Measurements from ENCODE around the gene ERGIC1.
"Not testable (repeated sequence)": the region's sequence is repeated elsewhere in the genome, so short reads cannot be mapped to it uniquely, and the experiment has no call there.

ERGIC1 gene

DNA sequence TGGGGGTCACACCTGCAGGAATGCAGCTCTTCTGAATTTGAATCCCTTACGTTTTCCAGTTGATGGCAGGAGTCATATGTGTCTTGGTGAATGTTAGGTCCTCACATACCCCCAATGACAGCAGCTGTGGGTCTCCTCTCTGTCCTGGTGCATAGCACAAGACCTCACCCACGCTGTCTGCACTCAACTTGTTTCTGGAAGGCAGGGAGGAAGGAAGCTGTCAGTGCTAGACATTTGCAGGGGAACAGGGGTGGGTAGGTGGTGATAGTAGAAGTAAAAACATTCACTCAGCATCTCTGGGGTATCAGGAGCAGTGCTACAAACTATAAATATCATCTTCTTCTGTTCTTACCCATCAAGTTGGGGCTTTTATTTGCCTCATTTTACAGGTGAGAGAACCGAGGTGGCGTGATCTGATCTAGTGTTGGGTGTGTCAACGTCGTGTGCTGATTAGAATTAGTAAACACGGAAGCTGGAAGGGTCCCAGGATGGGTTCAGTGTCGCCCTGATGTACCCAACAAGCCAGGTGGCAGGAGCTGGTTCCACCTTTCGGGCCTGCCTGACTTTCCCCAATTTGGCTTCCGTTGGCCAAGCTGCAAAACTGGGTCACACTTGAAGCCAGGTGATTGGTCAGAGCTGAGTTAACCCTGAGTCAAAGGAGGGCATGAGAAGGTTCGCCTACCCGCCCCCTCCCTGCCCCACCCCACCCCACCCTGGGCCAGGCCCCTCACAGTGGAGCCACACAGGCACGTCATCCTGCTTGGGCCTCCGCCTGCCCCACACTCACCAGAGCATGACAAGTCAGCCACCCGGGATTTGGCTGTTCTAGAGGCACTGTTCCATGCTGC, 15.8 kb downstream of the ERGIC1 start:
- no peak for FAIRE-seq

DNA sequence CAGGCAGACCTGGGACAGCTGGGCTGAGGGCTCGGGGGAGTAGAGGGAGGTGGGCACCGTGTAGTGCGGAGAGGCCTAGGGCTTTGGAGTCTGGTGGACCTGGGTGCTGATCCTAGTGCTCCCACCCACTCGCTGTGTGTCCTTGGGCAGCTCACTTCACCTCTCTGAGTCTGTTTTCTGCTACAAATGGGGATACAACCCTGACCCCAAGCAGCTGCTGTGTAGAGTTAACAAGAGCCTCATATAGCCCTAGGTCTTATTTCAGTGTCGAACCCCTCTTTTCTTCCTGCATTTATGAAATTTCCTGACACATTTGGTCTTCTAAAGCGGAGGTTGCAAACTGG, 16.4 kb downstream of the ERGIC1 start:
- no peak for FAIRE-seq

DNA sequence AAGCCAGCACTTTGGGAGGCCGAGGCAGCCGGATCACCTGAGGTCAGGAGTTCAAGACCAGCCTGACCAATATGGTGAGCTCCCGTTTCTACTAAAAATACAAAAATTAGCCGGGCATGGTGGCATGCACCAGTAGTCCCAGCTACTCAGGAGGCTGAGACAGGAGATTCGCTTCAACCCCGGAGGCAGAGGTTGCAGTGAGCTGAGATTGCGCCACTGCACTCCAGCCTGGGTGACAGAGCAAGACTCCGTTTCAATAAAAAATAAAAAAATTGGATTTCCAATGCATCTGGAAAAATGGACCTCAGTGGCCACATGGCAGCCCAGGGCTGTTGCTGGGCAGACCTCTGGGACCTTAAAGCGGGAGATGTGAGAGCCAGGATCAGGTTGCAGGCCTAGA, 17.2 kb downstream of the ERGIC1 start:
- FAIRE-seq: not testable (repeated sequence)

DNA sequence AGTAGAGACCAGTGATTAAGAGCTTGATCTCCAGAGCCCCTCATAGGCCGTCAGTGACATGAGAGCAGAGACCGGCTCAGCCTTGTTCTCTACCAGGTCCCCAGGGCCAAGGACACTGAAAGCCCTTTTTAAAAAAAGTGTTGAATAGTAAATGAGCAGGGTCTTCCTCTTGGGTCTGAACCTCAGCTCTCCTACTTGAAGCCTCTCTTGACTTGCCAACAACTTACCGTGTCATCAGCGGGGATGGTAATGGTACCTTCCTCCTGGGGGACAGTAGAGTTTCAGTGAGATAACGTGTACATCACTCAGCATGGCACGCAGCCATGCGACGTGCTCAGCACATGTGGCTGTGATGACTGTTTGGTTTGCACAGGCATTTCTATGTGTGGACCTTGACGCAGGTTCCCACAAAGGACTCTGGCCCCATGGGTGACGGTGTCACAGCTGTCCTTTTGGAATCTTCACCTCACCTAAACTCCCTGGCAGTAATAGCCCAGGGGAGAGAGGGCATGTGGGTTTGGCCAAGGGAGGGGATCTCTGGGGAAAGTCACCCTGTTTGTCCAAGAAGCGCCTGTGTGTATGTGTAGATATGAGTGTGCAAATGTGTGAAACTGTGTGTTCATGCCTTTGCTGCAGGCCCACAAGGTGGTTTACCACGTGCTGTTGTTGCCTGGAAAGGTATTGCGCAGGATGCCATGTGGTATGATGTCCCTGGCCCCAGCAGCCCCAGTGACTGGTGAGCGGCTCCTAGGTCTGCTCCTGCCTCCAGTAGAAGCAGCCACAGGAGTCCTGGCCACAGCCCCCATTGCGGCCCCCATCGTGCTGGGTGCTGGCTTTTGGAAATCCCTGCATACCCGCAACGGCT, 18.7 kb downstream of the ERGIC1 start:
- FAIRE-seq: no peak

- FAIRE-seq: no peak
These were observed 19.4 kb downstream of the ERGIC1 start for GRCh38 chr5:172853355-172853975.

GRCh38 chr5:172854451-172854871, 20.4 kb downstream of the ERGIC1 start:
- FAIRE-seq: no peak

DNA sequence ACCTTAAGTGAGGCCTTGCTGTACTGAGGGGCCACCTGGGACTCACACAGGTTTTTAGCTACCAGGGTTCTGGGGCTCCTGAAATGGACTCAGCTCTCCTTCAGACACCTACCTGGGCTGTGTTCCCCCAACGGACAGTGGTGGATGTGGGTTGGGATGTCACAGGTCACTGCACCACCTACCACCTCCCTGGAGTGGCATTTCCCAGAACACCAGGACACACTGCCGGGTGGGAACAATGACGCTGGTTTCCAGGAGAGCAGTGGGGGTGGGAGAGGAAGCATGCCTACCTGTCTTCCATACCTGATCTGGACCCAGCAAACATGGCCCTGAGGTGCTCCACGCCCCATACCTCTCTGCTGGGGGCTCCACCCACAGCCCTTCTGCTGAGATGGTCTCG, 20.9 kb downstream of the ERGIC1 start:
- no peak for FAIRE-seq

DNA sequence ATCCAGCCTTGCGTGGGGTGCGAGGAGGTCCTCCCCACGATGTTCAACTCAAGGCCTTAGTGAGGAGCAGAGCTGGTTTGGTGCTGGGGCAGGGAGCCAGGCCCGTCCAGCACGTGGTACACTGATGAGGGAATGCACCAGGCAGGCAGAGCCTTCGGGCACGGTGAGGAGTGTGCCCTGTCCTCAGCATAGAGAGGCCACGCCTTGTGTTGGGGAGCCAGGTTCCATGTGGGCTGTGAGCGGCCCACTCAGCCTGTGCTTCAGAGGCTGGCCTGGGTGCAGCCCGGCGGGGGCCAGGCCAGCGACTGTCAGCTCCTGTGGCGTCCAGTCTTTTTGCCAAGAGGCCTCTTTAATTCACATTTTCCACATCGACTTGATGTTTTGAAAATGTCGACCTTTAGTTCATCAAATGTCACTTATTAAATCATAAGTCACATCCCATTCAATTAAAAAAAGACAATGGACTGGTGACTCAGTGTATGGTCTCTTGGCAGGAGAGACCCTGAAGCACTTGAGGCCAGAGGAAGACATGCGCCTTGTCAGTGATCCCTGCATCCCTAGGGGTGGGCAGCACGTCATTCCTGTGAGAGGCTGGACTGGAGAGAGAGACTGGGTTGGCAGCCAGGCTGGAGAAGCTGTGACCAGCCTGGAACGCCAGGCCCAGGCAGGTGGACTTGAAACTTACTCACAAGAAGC, 21.7 kb downstream of the ERGIC1 start:
- no peak for FAIRE-seq

- no peak for FAIRE-seq
These were observed 22.3 kb downstream of the ERGIC1 start for GRCh38 chr5:172856336-172856735.

DNA sequence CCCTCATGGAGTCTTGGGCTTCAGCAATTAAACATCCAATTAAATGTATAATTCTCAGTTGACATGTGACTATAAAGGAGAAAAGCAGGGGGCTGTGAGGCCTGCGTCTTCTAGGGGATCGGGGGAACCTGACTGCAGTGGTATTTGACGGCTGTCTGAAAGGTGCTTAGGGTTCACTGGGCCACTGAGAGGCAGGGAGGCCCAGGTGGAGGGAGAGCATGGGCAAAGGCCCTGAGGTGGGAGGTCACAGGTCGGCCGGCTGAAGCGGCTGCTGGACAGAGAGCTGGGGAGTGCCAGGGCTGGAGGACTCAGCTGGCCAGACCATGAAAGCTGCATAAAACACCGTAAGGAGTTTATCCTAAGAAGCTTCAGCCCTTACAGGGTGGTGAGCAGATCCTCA, 23.9 kb downstream of the ERGIC1 start:
- no peak for FAIRE-seq

GRCh38 chr5:172858511-172858989, 24.5 kb downstream of the ERGIC1 start:
- no peak for FAIRE-seq

DNA sequence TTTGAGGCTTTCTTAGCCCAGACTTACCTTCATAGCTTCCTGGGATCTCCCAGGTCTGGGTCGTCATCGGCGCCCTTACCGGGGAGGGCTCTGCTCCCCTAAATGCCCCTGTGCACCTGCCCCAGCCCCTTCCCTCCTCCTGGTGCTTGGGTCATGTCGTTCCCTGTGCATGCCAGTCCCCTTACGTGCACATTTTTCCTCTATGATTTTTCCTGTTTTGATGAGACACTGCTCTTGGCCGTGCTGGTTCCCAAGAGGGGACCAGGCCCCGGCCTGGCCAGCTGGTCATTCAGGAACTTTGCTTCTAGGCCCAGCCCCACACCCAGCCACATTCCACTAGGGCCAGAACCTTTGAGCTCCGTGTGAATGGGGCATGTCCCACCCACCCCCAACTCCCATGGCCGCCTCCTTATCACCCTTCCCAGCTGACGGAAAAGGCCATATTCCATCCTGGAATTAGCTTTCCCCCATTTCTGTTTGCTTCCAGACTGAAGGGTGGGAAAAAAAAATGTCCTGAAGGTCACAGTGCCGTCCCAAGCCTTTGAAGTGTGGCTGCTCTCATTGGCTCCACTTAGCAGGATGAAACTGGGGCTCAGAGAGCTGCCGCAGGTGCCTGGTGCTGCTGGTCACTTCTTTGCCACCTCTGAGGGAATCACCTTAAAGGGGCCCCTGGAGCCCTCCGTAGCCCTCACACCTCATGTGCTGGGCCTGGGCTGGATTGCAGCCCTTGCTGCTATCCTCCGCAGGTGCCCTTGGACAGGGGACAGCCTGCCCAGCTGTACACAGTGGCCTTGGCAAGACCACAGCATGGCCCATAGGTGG, 25.1 kb downstream of the ERGIC1 start:
- FAIRE-seq: no peak

- no peak for FAIRE-seq
These were observed 25.9 kb downstream of the ERGIC1 start for GRCh38 chr5:172859966-172860365.

DNA sequence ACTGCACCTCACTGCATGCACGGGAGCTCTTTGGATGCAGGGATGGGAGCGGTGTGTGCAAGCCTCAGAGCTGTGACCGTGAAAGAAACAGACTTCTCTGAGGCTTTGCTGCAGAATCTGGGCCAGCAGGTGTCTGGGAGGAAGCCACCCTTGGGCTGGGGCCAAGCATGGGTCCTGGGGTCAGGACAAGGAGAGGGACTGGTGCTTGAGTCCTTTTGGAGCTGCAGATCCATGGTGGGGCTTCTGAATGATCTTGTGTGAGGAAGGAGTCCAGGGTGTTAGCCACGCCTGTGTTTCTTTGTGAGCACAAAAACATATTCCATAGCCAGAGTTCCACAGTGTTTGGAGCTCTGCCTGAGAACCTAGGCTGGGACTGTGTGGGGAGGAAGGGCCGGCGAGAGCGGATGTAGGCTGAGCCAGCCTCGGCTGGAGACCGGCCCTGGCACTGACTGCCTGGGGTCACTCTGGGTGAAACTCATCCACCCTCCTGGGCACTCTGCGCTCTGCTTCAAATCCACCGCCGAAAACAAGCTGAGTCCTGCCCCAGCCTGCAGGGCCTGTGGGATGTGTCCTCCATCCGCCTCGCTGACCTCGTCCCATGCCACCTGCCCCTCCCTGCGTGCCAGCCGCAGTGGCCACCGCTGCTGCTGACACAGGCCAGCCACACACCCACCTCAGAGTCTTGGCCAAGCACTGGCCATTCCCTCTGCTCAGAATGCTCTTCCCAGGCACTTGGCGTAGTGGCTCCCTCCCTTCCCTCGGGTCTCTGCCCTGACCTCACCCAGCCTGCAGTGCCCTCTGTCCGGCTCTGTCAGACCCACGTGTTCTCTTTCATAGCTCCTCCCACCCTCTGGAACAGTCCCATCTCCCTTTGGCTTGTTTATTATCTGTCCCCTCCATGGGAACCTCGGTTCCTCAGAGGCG, 26.7 kb downstream of the ERGIC1 start:
- FAIRE-seq: no peak

DNA sequence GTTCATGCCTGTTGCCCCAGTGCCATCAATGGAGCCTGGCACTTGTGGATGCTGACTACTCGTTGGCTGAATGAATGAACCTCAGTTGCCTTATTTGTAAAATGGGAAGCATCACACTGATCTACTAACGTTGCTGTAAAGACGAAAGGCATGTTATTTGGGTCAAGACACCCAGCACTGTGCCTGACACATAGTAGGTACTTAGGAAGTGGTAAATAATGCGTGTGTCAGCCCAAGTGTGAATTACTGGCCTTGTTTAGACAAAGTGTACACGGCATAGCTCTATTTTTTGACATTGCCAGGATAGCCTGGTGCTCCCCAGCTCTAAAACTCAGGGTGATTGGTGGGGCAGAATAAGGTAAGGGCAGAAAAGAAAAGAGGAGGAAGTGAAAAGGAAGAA, 27.4 kb downstream of the ERGIC1 start:
- FAIRE-seq: no peak

- no peak for FAIRE-seq
These were observed 28.2 kb downstream of the ERGIC1 start for GRCh38 chr5:172862165-172862801.

DNA sequence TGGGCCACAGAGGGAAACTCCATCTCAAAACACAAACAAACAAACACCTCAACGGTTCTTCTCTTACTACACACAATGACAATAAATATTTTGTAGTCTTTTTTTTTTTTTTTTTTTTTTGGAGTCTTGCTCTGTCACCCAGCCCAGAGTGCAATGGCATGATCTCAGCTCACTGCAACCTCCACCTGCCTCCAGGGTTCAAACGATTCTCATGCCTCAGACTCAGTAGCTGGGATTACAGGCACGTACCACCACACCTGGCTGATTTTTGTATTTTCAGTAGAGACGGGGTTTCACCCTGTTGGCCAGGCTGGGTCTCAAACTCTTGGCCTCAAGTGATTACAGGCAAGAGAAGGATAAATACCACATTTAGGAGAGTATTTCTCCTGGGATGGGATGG, 30.1 kb downstream of the ERGIC1 start:
- FAIRE-seq: not testable (repeated sequence)

- no peak for FAIRE-seq
These were observed 30.7 kb downstream of the ERGIC1 start for GRCh38 chr5:172864747-172865146.

- no peak for FAIRE-seq
These were observed 32.3 kb downstream of the ERGIC1 start for GRCh38 chr5:172866378-172866777.
